Measurements from ENCODE around the gene PDZD2. TPM values are rescaled to one million over a fixed set of nuclear protein-coding genes. Genes with fewer than 3 reads are reported as not detected.

Gene PDZD2
- total RNA-seq, 1 donor from 2014 or later = 23.3 TPM

DNA sequence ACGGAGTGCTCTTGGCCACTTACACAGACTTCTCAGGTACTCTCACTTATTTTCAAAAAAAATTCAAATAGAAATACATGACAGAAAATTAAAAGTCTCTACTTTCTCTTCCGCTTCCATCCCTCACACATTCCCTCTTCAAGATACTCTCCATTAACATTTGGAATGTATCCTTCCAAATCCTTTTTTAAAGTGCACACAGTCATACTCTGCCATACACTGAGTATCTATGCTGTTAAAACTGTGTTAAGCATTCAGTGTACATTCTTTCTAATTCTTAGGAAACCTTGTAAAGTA lies 519.7 kb downstream of the PDZD2 start:
- H3K4me1 Mint-ChIP-seq (ENCODE audit: low read depth, unreplicated experiment) = peaks cover 11% of the 10 kb centered on the region
- H3K9me3 Mint-ChIP-seq (ENCODE audit: unreplicated experiment) = peaks cover 2% of the 10 kb centered on the region
- DNase-seq = no peak
- no peaks in the 10 kb centered on the region for H3K36me3 Mint-ChIP-seq (ENCODE audit: unreplicated experiment)
- no peak overlapping the region for H3K27ac Mint-ChIP-seq (ENCODE audit: unreplicated experiment)
- no peaks in the 10 kb centered on the region for H3K27me3 Mint-ChIP-seq (ENCODE audit: unreplicated experiment)
- TF ChIP-seq CTCF (IDR thresholded peaks at IDR 0.05; ENCODE audit: partially characterized antibody, unreplicated experiment) = no peak
- no peak overlapping the region for H3K4me3 Mint-ChIP-seq (ENCODE audit: unreplicated experiment)

DNA sequence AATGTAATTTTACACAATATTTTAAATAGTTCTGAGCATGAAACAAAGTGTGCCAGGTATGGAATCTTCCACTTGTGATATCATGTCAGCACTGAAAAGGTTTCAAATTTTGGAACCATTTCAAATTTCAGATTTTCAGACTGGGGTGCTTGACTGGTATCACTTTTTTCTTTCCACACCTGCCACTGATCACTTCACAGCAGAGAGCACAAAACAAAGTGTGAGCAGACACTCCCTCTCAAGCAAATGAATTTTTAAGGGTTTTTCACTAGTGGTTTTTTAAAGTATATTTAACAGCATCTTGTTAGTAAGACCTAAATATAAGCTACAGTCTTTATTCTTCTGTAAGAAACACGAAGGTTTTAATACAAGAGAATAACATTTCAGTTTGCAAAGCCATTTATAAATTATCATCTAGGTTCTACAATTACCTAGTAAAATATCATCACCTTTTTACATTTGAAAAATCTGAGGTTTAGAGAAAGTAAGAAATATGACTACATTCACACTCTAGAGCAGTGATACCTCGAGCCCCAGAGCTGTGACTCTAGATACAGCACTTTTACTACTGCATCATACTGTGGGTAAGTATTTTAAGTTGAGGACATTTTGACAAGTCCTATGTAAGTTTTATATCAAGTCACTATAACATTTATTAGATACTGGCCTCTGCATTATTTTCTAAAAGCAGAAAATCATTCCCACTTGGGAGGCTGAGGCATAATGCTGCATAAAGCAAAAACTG lies 520.6 kb downstream of the PDZD2 start:
- no peak for DNase-seq
- Mint-ChIP-seq H3K9me3 (ENCODE audit: unreplicated experiment) (peaks cover 2% of the 10 kb centered on the region), H3K27ac (ENCODE audit: unreplicated experiment) (no peak overlapping the region), H3K4me3 (ENCODE audit: unreplicated experiment) (no peak overlapping the region), H3K27me3 (ENCODE audit: unreplicated experiment) (no peaks in the 10 kb centered on the region), H3K36me3 (ENCODE audit: unreplicated experiment) (no peaks in the 10 kb centered on the region), H3K4me1 (ENCODE audit: low read depth, unreplicated experiment) (peaks cover 5% of the 10 kb centered on the region)
- no peak for TF ChIP-seq CTCF (IDR thresholded peaks at IDR 0.05; ENCODE audit: partially characterized antibody, unreplicated experiment)

GRCh38 chr5:32160228-32160627 lies 521.3 kb downstream of the PDZD2 start:
- Mint-ChIP-seq H3K36me3 (ENCODE audit: unreplicated experiment) (no peaks in the 10 kb centered on the region), H3K4me1 (ENCODE audit: low read depth, unreplicated experiment) (peaks cover 4% of the 10 kb centered on the region), H3K9me3 (ENCODE audit: unreplicated experiment) (peaks cover 2% of the 10 kb centered on the region), H3K27ac (ENCODE audit: unreplicated experiment) (no peak overlapping the region), H3K27me3 (ENCODE audit: unreplicated experiment) (no peaks in the 10 kb centered on the region), H3K4me3 (ENCODE audit: unreplicated experiment) (no peak overlapping the region)
- DNase-seq = no peak
- no peak for TF ChIP-seq CTCF (IDR thresholded peaks at IDR 0.05; ENCODE audit: partially characterized antibody, unreplicated experiment)

Small RNA genes within 50 kb of the gene (microRNA-seq; reads per million reads assigned to microRNA genes)
- gene MIR4279 (ENCODE audit: unreplicated experiment) = not detected

Other genes with a start within 250 kb of the PDZD2 start
- 102 TPM for gene DROSHA, start 107.0 kb upstream of the PDZD2 start, total RNA-seq (ENCODE audit: unreplicated experiment)
- gene C5orf22, start 106.8 kb upstream of the PDZD2 start, total RNA-seq (ENCODE audit: unreplicated experiment) = 26.5 TPM

Data from glutamatergic neuron (in vitro differentiated cells).